Epithelial cell of prostate (primary cell): ENCODE measurements around the gene FAM24A.

Experiments
- DNase-seq: peaks from one replicate; pipeline ENCODE4 v3.0.0-alpha.2; 2011; ENCODE audit warnings: low read depth, low spot score
- H3K27ac ChIP-seq: fragments of 450-650 bp; 2 replicates; pipeline ENCODE4 v1.5.1; 2017; ENCODE audit warnings: mild to moderate bottlenecking

FAM24A gene

GRCh38 chr10:122915700-122916099 is 5.3 kb downstream of the FAM24A start:
- no peak for DNase-seq
- H3K27ac ChIP-seq: no peak overlapping the region

- DNase-seq: no peak
- H3K27ac ChIP-seq: no peak overlapping the region
These were observed 19.7 kb downstream of the FAM24A start for GRCh38 chr10:122930140-122930539.

DNA sequence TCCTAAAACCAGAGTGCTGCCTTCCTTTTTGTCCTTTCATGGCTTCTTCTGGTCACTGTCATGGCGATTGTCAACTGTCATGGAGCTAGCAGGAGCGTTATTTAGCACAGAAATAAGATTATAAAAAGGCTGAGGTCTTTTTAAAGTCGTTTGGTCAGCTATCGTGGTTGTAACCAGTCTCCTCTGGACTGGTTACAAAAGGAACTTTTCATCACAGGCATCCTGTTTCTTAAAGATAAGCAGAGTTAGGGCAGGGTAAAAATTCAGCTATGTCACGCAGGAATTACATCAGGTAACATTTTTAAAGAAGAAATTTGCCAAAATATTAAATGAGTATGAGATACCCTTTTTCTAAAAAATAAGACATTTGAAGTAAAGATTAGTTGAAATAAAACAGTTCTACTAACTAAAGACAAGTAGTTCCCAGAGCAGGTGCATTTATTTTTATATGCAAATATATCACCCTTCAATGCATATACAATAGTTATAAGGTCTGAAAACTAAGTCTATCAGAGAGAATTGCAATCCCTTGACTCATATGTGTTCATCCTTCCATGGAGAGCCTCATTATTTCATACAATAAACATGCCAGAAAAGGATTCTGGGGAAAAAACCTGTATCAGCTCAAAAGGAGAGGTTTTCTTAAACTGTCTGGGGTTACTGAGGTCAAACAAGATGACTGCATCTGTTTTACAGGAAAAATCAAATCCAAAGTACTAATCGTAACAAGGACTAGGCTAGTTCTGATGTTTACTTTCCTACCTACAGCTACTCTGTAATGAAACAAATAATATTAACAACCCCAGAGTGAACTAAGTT is 20.9 kb downstream of the FAM24A start:
- DNase-seq: no peak
- H3K27ac ChIP-seq: no peak overlapping the region

- H3K27ac ChIP-seq: no peak overlapping the region
- no peak for DNase-seq
These were observed 28.9 kb downstream of the FAM24A start for GRCh38 chr10:122939133-122939855.

GRCh38 chr10:122939856-122940543 is 29.6 kb downstream of the FAM24A start:
- DNase-seq: no peak
- H3K27ac ChIP-seq: no peak overlapping the region

- peak overlapping the region; percentile 24 for H3K27ac ChIP-seq
- DNase-seq: no peak
These were observed 38.9 kb downstream of the FAM24A start for GRCh38 chr10:122949296-122949695.

GRCh38 chr10:122953902-122954730 is 43.7 kb downstream of the FAM24A start, which contains the start of gene C10orf88:
Gene C10orf88, minus strand, starts transcription at chr10:122954227. Its CDS starts 49 bp downstream, at chr10:122954178.
- H3K27ac ChIP-seq: peak within 1 kb of the TSS; percentile 62
- DNase-seq: peak; percentile 94

- no peak for DNase-seq
- H3K27ac ChIP-seq: no peak overlapping the region
These were observed 44.3 kb downstream of the FAM24A start for GRCh38 chr10:122954731-122955050.

GRCh38 chr10:122955892-122956291 is 45.5 kb downstream of the FAM24A start:
- no peak overlapping the region for H3K27ac ChIP-seq
- no peak for DNase-seq

- no peak for DNase-seq
- no peak overlapping the region for H3K27ac ChIP-seq
These were observed 47.1 kb downstream of the FAM24A start for GRCh38 chr10:122957474-122957873.

GRCh38 chr10:122962405-122962804 is 52.0 kb downstream of the FAM24A start:
- no peak for DNase-seq

More at GRCh38 chr10:122962405-122962804, 52.0 kb downstream of the FAM24A start:
- no peak overlapping the region for H3K27ac ChIP-seq
